GM18519 (cell line): ENCODE results near the gene LRMDA.

Experiments used
- ATAC-seq: cut with Tn5 transposase; IDR thresholded peaks from one replicate; pipeline ENCODE4 v1.9.1; 2021; ENCODE audit warnings: mild to moderate bottlenecking, moderate library complexity; ENCODE audit not compliant: unreplicated experiment, low FRiP score

LRMDA gene

GRCh38 chr10:76026905-76027304 is 595.5 kb downstream of the LRMDA start:
- no peak for ATAC-seq

GRCh38 chr10:76029782-76030181 is 598.4 kb downstream of the LRMDA start:
- ATAC-seq = no peak

- no peak for ATAC-seq
These were observed 599.7 kb downstream of the LRMDA start for GRCh38 chr10:76031099-76031498.

- no peak for ATAC-seq
These were observed 600.6 kb downstream of the LRMDA start for GRCh38 chr10:76031769-76032699.

GRCh38 chr10:76032700-76033039 is 601.2 kb downstream of the LRMDA start:
- no peak for ATAC-seq

GRCh38 chr10:76033457-76034196 is 602.2 kb downstream of the LRMDA start:
- ATAC-seq = no peak

- ATAC-seq = no peak
These were observed 603.2 kb downstream of the LRMDA start for GRCh38 chr10:76034353-76035205.

GRCh38 chr10:76035206-76036110 is 604.0 kb downstream of the LRMDA start:
- ATAC-seq = no peak

- ATAC-seq = no peak
These were observed 604.9 kb downstream of the LRMDA start for GRCh38 chr10:76036111-76036940.

GRCh38 chr10:76036962-76037361 is 605.5 kb downstream of the LRMDA start:
- ATAC-seq = no peak

GRCh38 chr10:76037531-76038155 is 606.2 kb downstream of the LRMDA start:
- ATAC-seq = no peak

GRCh38 chr10:76038696-76039095 is 607.3 kb downstream of the LRMDA start:
- ATAC-seq = no peak

- no peak for ATAC-seq
These were observed 608.8 kb downstream of the LRMDA start for GRCh38 chr10:76040107-76040829.

GRCh38 chr10:76040830-76041220 is 609.4 kb downstream of the LRMDA start:
- no peak for ATAC-seq

GRCh38 chr10:76041551-76041950 is 610.1 kb downstream of the LRMDA start:
- ATAC-seq = no peak

- no peak for ATAC-seq
These were observed 611.8 kb downstream of the LRMDA start for GRCh38 chr10:76043261-76043660.

GRCh38 chr10:76044751-76045150 is 613.3 kb downstream of the LRMDA start:
- ATAC-seq = no peak

- no peak for ATAC-seq
These were observed 613.8 kb downstream of the LRMDA start for GRCh38 chr10:76045174-76045573.
